ENCODE measurements around the gene ADAP1.

The ADAP1 gene

GRCh38 chr7:853366-854117, 100.9 kb downstream of the ADAP1 start:
- DNase-seq = no peak

- no peak for DNase-seq
Observed at GRCh38 chr7:851204-851603, 103.3 kb downstream of the ADAP1 start.

- no peak for DNase-seq
Observed at GRCh38 chr7:849781-850180, 104.7 kb downstream of the ADAP1 start.

- DNase-seq = no peak
Observed at GRCh38 chr7:849145-849544, 105.3 kb downstream of the ADAP1 start.

Measured in retina (tissue), 1 donor.